ENCODE measurements around the gene PRSS21.

Gene PRSS21

GRCh38 chr16:2833776-2834175, 16.7 kb downstream of the PRSS21 start:
- no peaks in the 10 kb centered on the region for H3K9me3 ChIP-seq (ENCODE audit: control insufficient read depth, insufficient read depth, low read depth, low read length)
- no peak overlapping the region for H3K4me3 ChIP-seq (ENCODE audit: low read depth, low read length)
- ChIA-PET POLR2A (no interaction called here), CTCF (interaction anchor here (0.6 kb wide), 1 partner anchor 23 kb away, joined by 4 read pairs; no protein-coding TSS in a partner anchor)
- H3K4me1 ChIP-seq (ENCODE audit: control insufficient read depth, insufficient read depth, low read length), result no peaks in the 10 kb centered on the region
- no peak overlapping the region for H3K27ac ChIP-seq (ENCODE audit: extremely low read depth, low read depth, low read length)
- TF ChIP-seq ZNF280D (tag by site-specific recombination; IDR thresholded peaks at IDR 0.05) (no peak), ZNF514 (tag by site-specific recombination; IDR thresholded peaks at IDR 0.05) (no peak), HOXC10 (CRISPR knock-in tag; IDR thresholded peaks at IDR 0.05) (no peak), TCF7L2 (IDR thresholded peaks at IDR 0.05; ENCODE audit: borderline replicate concordance, low read depth, low read length) (no peak), ZNF26 (tag by site-specific recombination; IDR thresholded peaks at IDR 0.05) (no peak), ZNF580 (tag by site-specific recombination; IDR thresholded peaks at IDR 0.05) (no peak), ZNF350 (tag by site-specific recombination; IDR thresholded peaks at IDR 0.05) (no peak), AEBP2 (tag by site-specific recombination; IDR thresholded peaks at IDR 0.05; ENCODE audit: borderline replicate concordance) (no peak), ZNF654 (tag by site-specific recombination; IDR thresholded peaks at IDR 0.05; ENCODE audit: low read depth) (no peak), ZNF184 (tag by site-specific recombination; IDR thresholded peaks at IDR 0.05) (no peak), BCL11B (tag by site-specific recombination; IDR thresholded peaks at IDR 0.05; ENCODE audit: low read depth) (no peak), ZNF292 (tag by site-specific recombination; IDR thresholded peaks at IDR 0.05; ENCODE audit: borderline replicate concordance, low read depth) (no peak)
- no peaks in the 10 kb centered on the region for H3K36me3 ChIP-seq (ENCODE audit: control insufficient read depth in 2 of 2, insufficient read depth in 1 of 2, low read length in 2 of 2)

- H3K4me1 ChIP-seq (ENCODE audit: control insufficient read depth, insufficient read depth, low read length), result no peaks in the 10 kb centered on the region
- TF ChIP-seq ZFHX2 (tag by site-specific recombination; conservative IDR thresholded peaks at IDR 0.05) (peak; percentile 100), HIC1 (tag by site-specific recombination; IDR thresholded peaks at IDR 0.05) (no peak), EGR2 (tag by site-specific recombination; IDR thresholded peaks at IDR 0.05; ENCODE audit: low read depth) (peak; percentile 100), KLF10 (tag by site-specific recombination; IDR thresholded peaks at IDR 0.05) (no peak)
- ChIA-PET POLR2A (no interaction called here), CTCF (no interaction called here)
- no peak overlapping the region for H3K4me3 ChIP-seq (ENCODE audit: low read depth, low read length)
- H3K9me3 ChIP-seq (ENCODE audit: control insufficient read depth, insufficient read depth, low read depth, low read length), result no peaks in the 10 kb centered on the region
- H3K27ac ChIP-seq (ENCODE audit: extremely low read depth, low read depth, low read length), result no peak overlapping the region
- H3K36me3 ChIP-seq (ENCODE audit: control insufficient read depth in 2 of 2, insufficient read depth in 1 of 2, low read length in 2 of 2), result no peaks in the 10 kb centered on the region
Measured at GRCh38 chr16:2834968-2835367, 17.9 kb downstream of the PRSS21 start.
